Spleen (tissue), 7 donors: ENCODE results near the gene SCAF11.

ENCODE experiments used
- CTCF ChIP-seq, 11 experiments: fragments of 200-600 bp in 7 of 11; fragments of 450-650 bp in 4 of 11; sonication (generic) in 4 of 11; IDR thresholded peaks in 8 of 11; conservative IDR thresholded peaks in 3 of 11; 1 replicate in 7 of 11; 2 replicates in 4 of 11; pipeline versions ENCODE4 v1.4.0 to v1.8.0; 2016 to 2021; ENCODE audit warnings: antibody characterized with exemption in 11 of 11, inconsistent platforms in 4 of 11, mild to moderate bottlenecking in 1 of 11
- POLR2A ChIP-seq, 3 donors: fragments of 450-650 bp; IDR thresholded peaks; one replicate each; pipeline ENCODE4 v1.5.1; 2017; ENCODE audit warnings: antibody characterized with exemption in 3 of 3, mild to moderate bottlenecking in 1 of 3
- donor health status: DM: no; HTN: no; CAD: no; lungs with moderate emphysema.
- donor health status: DM: no; HTN: no; CAD: no.
- donor health status: DM: no; HTN: no; CAD: no.

GRCh38 chr12:45909041-45909713, 81.2 kb downstream of the SCAF11 start:
- no peak for TF ChIP-seq CTCF (IDR thresholded peaks at IDR 0.05 in 8 of 11, conservative IDR thresholded peaks at IDR 0.05 in 3 of 11)
- no peak for TF ChIP-seq POLR2A (IDR thresholded peaks at IDR 0.05)
